Loucy (cell line): ENCODE results near the gene WDR11.

ENCODE experiments used
- H2AFZ ChIP-seq: fragments of 200-600 bp; sonication (generic); 2 replicates; pipeline ENCODE4 v1.6.0; 2016; ENCODE audit warnings: antibody characterized with exemption, mild to moderate bottlenecking, low read length, moderate library complexity
- H3F3A ChIP-seq: fragments of 200-600 bp; 2 replicates; pipeline ENCODE4 v1.6.0; 2016; ENCODE audit warnings: antibody characterized with exemption, low read depth, mild to moderate bottlenecking
- H3K27me3 ChIP-seq: fragments of 200-600 bp; sonication (generic); 2 replicates; pipeline ENCODE4 v1.6.1; 2014; ENCODE audit warnings: low read length, mild to moderate bottlenecking; ENCODE audit not compliant: insufficient read depth, poor library complexity, severe bottlenecking
- H3K36me3 ChIP-seq: fragments of 200-600 bp; sonication (generic); 2 replicates; pipeline ENCODE4 v1.6.1; 2016; ENCODE audit warnings: low read length; ENCODE audit not compliant: insufficient read depth
- H3K4me1 ChIP-seq: fragments of 200-600 bp; sonication (generic); 2 replicates; pipeline ENCODE4 v1.5.1; 2014; ENCODE audit warnings: low read length, mild to moderate bottlenecking; ENCODE audit not compliant: insufficient read depth, poor library complexity, severe bottlenecking
- H3K4me2 ChIP-seq: fragments of 200-600 bp; sonication (generic); 2 replicates; pipeline ENCODE4 v1.6.0; 2014; ENCODE audit warnings: antibody characterized with exemption, low read length, low read depth, mild to moderate bottlenecking; ENCODE audit not compliant: poor library complexity, severe bottlenecking
- H3K4me3 ChIP-seq: fragments of 200-600 bp; sonication (generic); 2 replicates; pipeline ENCODE4 v1.5.1; 2014; ENCODE audit warnings: low read length, mild to moderate bottlenecking, mixed read lengths; ENCODE audit not compliant: poor library complexity, severe bottlenecking
- H3K79me2 ChIP-seq: fragments of 200-600 bp; sonication (generic); 2 replicates; pipeline ENCODE4 v1.6.1; 2014; ENCODE audit warnings: low read length; ENCODE audit not compliant: insufficient read depth
- H3K9ac ChIP-seq: fragments of 200-600 bp; sonication (generic); 2 replicates; pipeline ENCODE4 v1.6.0; 2014; ENCODE audit warnings: mild to moderate bottlenecking, low read depth, low read length, moderate library complexity; ENCODE audit not compliant: poor library complexity, severe bottlenecking
- H3K9me2 ChIP-seq: fragments of 200-600 bp; sonication (generic); replicated peaks from 2 replicates; pipeline ENCODE4 v1.6.1; 2016; ENCODE audit warnings: low read depth, low read length, mixed read lengths
- H3K9me3 ChIP-seq: fragments of 200-600 bp; sonication (generic); 2 replicates; pipeline ENCODE4 v1.6.1; 2014; ENCODE audit warnings: mild to moderate bottlenecking, antibody characterized with exemption, low read length, low read depth; ENCODE audit not compliant: insufficient read depth
- H4K20me1 ChIP-seq: fragments of 200-600 bp; sonication (generic); 2 replicates; pipeline ENCODE4 v1.6.0; 2014; ENCODE audit warnings: antibody characterized with exemption, low read length, mild to moderate bottlenecking; ENCODE audit not compliant: insufficient read depth, poor library complexity, severe bottlenecking
- CTCF ChIP-seq: fragments of 200-600 bp; sonication (generic); conservative IDR thresholded peaks from 2 replicates; pipeline ENCODE4 v1.5.1; 2014; ENCODE audit warnings: mild to moderate bottlenecking, antibody characterized with exemption, low read length
- EZH2phosphoT487 ChIP-seq: fragments of 200-600 bp; IDR thresholded peaks from 2 replicates; pipeline ENCODE4 v1.6.1; 2018; ENCODE audit warnings: antibody characterized with exemption, mild to moderate bottlenecking, moderate library complexity, borderline replicate concordance

Gene WDR11

GRCh38 chr10:120838941-120839340, 12.2 kb upstream of the WDR11 start:
- Histone ChIP-seq H3K4me2 (no peak overlapping the region), H3K9ac (no peak overlapping the region), H3K27me3 (no peaks in the 10 kb centered on the region), H3K4me3 (no peak overlapping the region), H3K79me2 (no peaks in the 10 kb centered on the region), H3K4me1 (no peaks in the 10 kb centered on the region), H3F3A (no peaks in the 10 kb centered on the region), H4K20me1 (no peaks in the 10 kb centered on the region), H3K9me2 (no peaks in the 10 kb centered on the region), H3K36me3 (no peaks in the 10 kb centered on the region), H3K9me3 (no peaks in the 10 kb centered on the region), H2AFZ (no peak overlapping the region)
- no peak for TF ChIP-seq CTCF
- no peak for TF ChIP-seq EZH2phosphoT487

- no peak overlapping the region for H3K9ac ChIP-seq
- H3K4me3 ChIP-seq: no peak overlapping the region
- TF ChIP-seq EZH2phosphoT487 (no peak), CTCF (no peak)
Observed at GRCh38 chr10:120841522-120842189, 9.5 kb upstream of the WDR11 start.

GRCh38 chr10:120854388-120854787, 3.2 kb downstream of the WDR11 start:
- Histone ChIP-seq H3K4me2 (peak overlapping the region; percentile 95), H3K4me1 (peaks cover 19% of the 10 kb centered on the region)
- no peak for TF ChIP-seq EZH2phosphoT487
- TF ChIP-seq CTCF: no peak

More at GRCh38 chr10:120841522-120842189, 9.5 kb upstream of the WDR11 start:
- Histone ChIP-seq H3K4me1 (no peaks in the 10 kb centered on the region), H3K36me3 (no peaks in the 10 kb centered on the region), H3F3A (no peaks in the 10 kb centered on the region), H3K9me3 (no peaks in the 10 kb centered on the region), H3K4me2 (no peak overlapping the region), H3K27me3 (no peaks in the 10 kb centered on the region), H3K9me2 (no peaks in the 10 kb centered on the region), H2AFZ (no peak overlapping the region), H4K20me1 (no peaks in the 10 kb centered on the region), H3K79me2 (no peaks in the 10 kb centered on the region)

More at GRCh38 chr10:120854388-120854787, 3.2 kb downstream of the WDR11 start:
- Histone ChIP-seq H3F3A (no peaks in the 10 kb centered on the region), H3K9ac (no peak overlapping the region), H3K36me3 (peaks cover 13% of the 10 kb centered on the region), H3K9me3 (no peaks in the 10 kb centered on the region), H3K9me2 (no peaks in the 10 kb centered on the region), H2AFZ (no peak overlapping the region), H3K79me2 (peaks cover 54% of the 10 kb centered on the region), H3K27me3 (no peaks in the 10 kb centered on the region), H3K4me3 (peak overlapping the region; percentile 85), H4K20me1 (peaks cover 9% of the 10 kb centered on the region)
